IMR-90 (cell line): ENCODE data around the gene HADHA.

Experiments
- CHD1 ChIP-seq: IDR thresholded peaks from 2 replicates; pipeline ENCODE4 v1.6.1; 2012; ENCODE audit warnings: low read depth, low read length, improper control_type of control experiment
- ELK1 ChIP-seq: fragments of 150-350 bp; IDR thresholded peaks from 2 replicates; pipeline ENCODE4 v1.6.1; 2016; ENCODE audit warnings: low read depth, mild to moderate bottlenecking, low read length, moderate library complexity, borderline replicate concordance
- POLR2A ChIP-seq: IDR thresholded peaks from 2 replicates; pipeline ENCODE4 v1.6.1; 2012; ENCODE audit warnings: mild to moderate bottlenecking, low read depth, low read length
- TF ChIP-seq, protein P1 (sequence below): conservative IDR thresholded peaks from 2 replicates; pipeline ENCODE4 v1.5.1; 2012; ENCODE audit warnings: mild to moderate bottlenecking, low read depth, low read length, improper control_type of control experiment

- TF ChIP-seq, protein P1, sequence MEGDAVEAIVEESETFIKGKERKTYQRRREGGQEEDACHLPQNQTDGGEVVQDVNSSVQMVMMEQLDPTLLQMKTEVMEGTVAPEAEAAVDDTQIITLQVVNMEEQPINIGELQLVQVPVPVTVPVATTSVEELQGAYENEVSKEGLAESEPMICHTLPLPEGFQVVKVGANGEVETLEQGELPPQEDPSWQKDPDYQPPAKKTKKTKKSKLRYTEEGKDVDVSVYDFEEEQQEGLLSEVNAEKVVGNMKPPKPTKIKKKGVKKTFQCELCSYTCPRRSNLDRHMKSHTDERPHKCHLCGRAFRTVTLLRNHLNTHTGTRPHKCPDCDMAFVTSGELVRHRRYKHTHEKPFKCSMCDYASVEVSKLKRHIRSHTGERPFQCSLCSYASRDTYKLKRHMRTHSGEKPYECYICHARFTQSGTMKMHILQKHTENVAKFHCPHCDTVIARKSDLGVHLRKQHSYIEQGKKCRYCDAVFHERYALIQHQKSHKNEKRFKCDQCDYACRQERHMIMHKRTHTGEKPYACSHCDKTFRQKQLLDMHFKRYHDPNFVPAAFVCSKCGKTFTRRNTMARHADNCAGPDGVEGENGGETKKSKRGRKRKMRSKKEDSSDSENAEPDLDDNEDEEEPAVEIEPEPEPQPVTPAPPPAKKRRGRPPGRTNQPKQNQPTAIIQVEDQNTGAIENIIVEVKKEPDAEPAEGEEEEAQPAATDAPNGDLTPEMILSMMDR, result no peak
- TF ChIP-seq ELK1, result no peak
- TF ChIP-seq CHD1, result no peak
- no peak for TF ChIP-seq POLR2A
Observed at GRCh38 chr2:26292646-26293045, 48.2 kb upstream of the HADHA start.
